ENCODE measurements around the gene MRPS9. TPM values are rescaled to one million over a fixed set of nuclear protein-coding genes. Genes with fewer than 3 reads are reported as not detected.

Gene MRPS9
- total and polyA plus RNA-seq, 4 donors: 12.8 to 22.1 (median 17.5) TPM

GRCh38 chr2:105136394-105136793, 98.5 kb downstream of the MRPS9 start:
- DNase-seq (no peak), ATAC-seq (ENCODE audit: low FRiP score) (no peak)
- no peaks in the 10 kb centered on the region for H3K9me3 ChIP-seq (ENCODE audit: control insufficient read depth, low read length)
- intact Hi-C loops (cut with DNase I): no loop called here
- 80 to 85% methylated on average over 4 of the region's 4 CpGs for WGBS, 2 donors
- no peak overlapping the region for H3K4me3 ChIP-seq (ENCODE audit: low read length in 2 of 2)
- H3K4me1 ChIP-seq (ENCODE audit: control insufficient read depth in 1 of 2, insufficient read depth in 2 of 2, low read length in 2 of 2): no peaks in the 10 kb centered on the region
- no peaks in the 10 kb centered on the region for H3K36me3 ChIP-seq (ENCODE audit: control insufficient read depth in 1 of 2, insufficient read depth in 2 of 2, low read length in 1 of 2)
- peaks cover 0 to 1% of the 10 kb centered on the region in 2 donors for H3K27me3 ChIP-seq (ENCODE audit: control insufficient read depth in 1 of 2, insufficient read depth in 2 of 2, low read length in 1 of 2)
- no peak overlapping the region for H3K27ac ChIP-seq (ENCODE audit: low read depth in 1 of 2, low read length in 2 of 2)

GRCh38 chr2:105138643-105139042, 100.8 kb downstream of the MRPS9 start:
- Histone ChIP-seq H3K36me3 (ENCODE audit: control insufficient read depth in 1 of 2, insufficient read depth in 2 of 2, low read length in 1 of 2) (no peaks in the 10 kb centered on the region), H3K9me3 (ENCODE audit: control insufficient read depth, low read length) (no peaks in the 10 kb centered on the region), H3K27me3 (ENCODE audit: control insufficient read depth in 1 of 2, insufficient read depth in 2 of 2, low read length in 1 of 2) (peaks cover 0 to 1% of the 10 kb centered on the region in 2 donors), H3K4me1 (ENCODE audit: control insufficient read depth in 1 of 2, insufficient read depth in 2 of 2, low read length in 2 of 2) (no peaks in the 10 kb centered on the region), H3K4me3 (ENCODE audit: low read length in 2 of 2) (no peak overlapping the region), H3K27ac (ENCODE audit: low read depth in 1 of 2, low read length in 2 of 2) (no peak overlapping the region)
- no peak for ATAC-seq (ENCODE audit: low FRiP score)
- intact Hi-C loops (cut with DNase I): no loop called here
- WGBS, 2 donors: 92 to 93% methylated on average over 5 of the region's 5 CpGs
- no peak for DNase-seq

GRCh38 chr2:105139556-105140239, 101.8 kb downstream of the MRPS9 start:
- peaks cover 0 to 1% of the 10 kb centered on the region in 2 donors for H3K27me3 ChIP-seq (ENCODE audit: control insufficient read depth in 1 of 2, insufficient read depth in 2 of 2, low read length in 1 of 2)
- H3K4me1 ChIP-seq (ENCODE audit: control insufficient read depth in 1 of 2, insufficient read depth in 2 of 2, low read length in 2 of 2): no peaks in the 10 kb centered on the region
- no peaks in the 10 kb centered on the region for H3K36me3 ChIP-seq (ENCODE audit: control insufficient read depth in 1 of 2, insufficient read depth in 2 of 2, low read length in 1 of 2)
- no peak for DNase-seq
- intact Hi-C loops (cut with DNase I): no loop called here
- WGBS, 2 donors: 73 to 74% methylated on average over 6 of the region's 6 CpGs
- no peak for ATAC-seq (ENCODE audit: low FRiP score)
- H3K27ac ChIP-seq (ENCODE audit: low read depth in 1 of 2, low read length in 2 of 2): no peak overlapping the region
- H3K4me3 ChIP-seq (ENCODE audit: low read length in 2 of 2): no peak overlapping the region
- H3K9me3 ChIP-seq (ENCODE audit: control insufficient read depth, low read length): no peaks in the 10 kb centered on the region

- H3K36me3 ChIP-seq (ENCODE audit: control insufficient read depth in 1 of 2, insufficient read depth in 2 of 2, low read length in 1 of 2): no peaks in the 10 kb centered on the region
- DNase-seq (no peak), ATAC-seq (ENCODE audit: low FRiP score) (no peak)
- peaks cover 0 to 1% of the 10 kb centered on the region in 2 donors for H3K27me3 ChIP-seq (ENCODE audit: control insufficient read depth in 1 of 2, insufficient read depth in 2 of 2, low read length in 1 of 2)
- intact Hi-C loops (cut with DNase I): no loop called here
- WGBS, 2 donors: 63 to 71% methylated on average over 1 of the region's 1 CpG
- H3K4me1 ChIP-seq (ENCODE audit: control insufficient read depth in 1 of 2, insufficient read depth in 2 of 2, low read length in 2 of 2): no peaks in the 10 kb centered on the region
- H3K4me3 ChIP-seq (ENCODE audit: low read length in 2 of 2): no peak overlapping the region
- H3K27ac ChIP-seq (ENCODE audit: low read depth in 1 of 2, low read length in 2 of 2): no peak overlapping the region
- no peaks in the 10 kb centered on the region for H3K9me3 ChIP-seq (ENCODE audit: control insufficient read depth, low read length)
These were observed 102.3 kb downstream of the MRPS9 start for GRCh38 chr2:105140240-105140568.

- WGBS, 2 donors: 90 to 95% methylated on average over 4 of the region's 4 CpGs
- Histone ChIP-seq H3K4me3 (ENCODE audit: low read length in 2 of 2) (no peak overlapping the region), H3K27me3 (ENCODE audit: control insufficient read depth in 1 of 2, insufficient read depth in 2 of 2, low read length in 1 of 2) (peaks cover 0 to 1% of the 10 kb centered on the region in 2 donors), H3K36me3 (ENCODE audit: control insufficient read depth in 1 of 2, insufficient read depth in 2 of 2, low read length in 1 of 2) (no peaks in the 10 kb centered on the region), H3K27ac (ENCODE audit: low read depth in 1 of 2, low read length in 2 of 2) (no peak overlapping the region), H3K4me1 (ENCODE audit: control insufficient read depth in 1 of 2, insufficient read depth in 2 of 2, low read length in 2 of 2) (no peaks in the 10 kb centered on the region), H3K9me3 (ENCODE audit: control insufficient read depth, low read length) (no peaks in the 10 kb centered on the region)
- ATAC-seq (ENCODE audit: low FRiP score): no peak
- intact Hi-C loops (cut with DNase I): no loop called here
- no peak for DNase-seq
These were observed 103.3 kb downstream of the MRPS9 start for GRCh38 chr2:105141099-105141614.

- peak; percentile 15 for ATAC-seq (ENCODE audit: low FRiP score)
- WGBS, 2 donors: 80 to 81% methylated on average over 5 of the region's 5 CpGs
These were observed 104.4 kb downstream of the MRPS9 start for GRCh38 chr2:105142239-105142638.

GRCh38 chr2:105143094-105143466, 105.2 kb downstream of the MRPS9 start:
- H3K9me3 ChIP-seq (ENCODE audit: control insufficient read depth, low read length): no peaks in the 10 kb centered on the region
- no peaks in the 10 kb centered on the region for H3K27me3 ChIP-seq (ENCODE audit: control insufficient read depth in 1 of 2, insufficient read depth in 2 of 2, low read length in 1 of 2)
- no peaks in the 10 kb centered on the region for H3K4me1 ChIP-seq (ENCODE audit: control insufficient read depth in 1 of 2, insufficient read depth in 2 of 2, low read length in 2 of 2)
- no peaks in the 10 kb centered on the region for H3K36me3 ChIP-seq (ENCODE audit: control insufficient read depth in 1 of 2, insufficient read depth in 2 of 2, low read length in 1 of 2)
- ATAC-seq (ENCODE audit: low FRiP score): no peak
- 48 to 52% methylated on average over 6 of the region's 6 CpGs for whole genome bisulfite sequencing, 2 donors
- intact Hi-C loops (cut with DNase I): no loop called here
- DNase-seq: no peak
- H3K4me3 ChIP-seq (ENCODE audit: low read length in 2 of 2): no peak overlapping the region
- no peak overlapping the region for H3K27ac ChIP-seq (ENCODE audit: low read depth in 1 of 2, low read length in 2 of 2)

More at GRCh38 chr2:105142239-105142638, 104.4 kb downstream of the MRPS9 start:
- no peak for DNase-seq
- Histone ChIP-seq H3K27ac (ENCODE audit: low read depth in 1 of 2, low read length in 2 of 2) (no peak overlapping the region), H3K9me3 (ENCODE audit: control insufficient read depth, low read length) (no peaks in the 10 kb centered on the region), H3K4me3 (ENCODE audit: low read length in 2 of 2) (no peak overlapping the region), H3K36me3 (ENCODE audit: control insufficient read depth in 1 of 2, insufficient read depth in 2 of 2, low read length in 1 of 2) (no peaks in the 10 kb centered on the region), H3K27me3 (ENCODE audit: control insufficient read depth in 1 of 2, insufficient read depth in 2 of 2, low read length in 1 of 2) (no peaks in the 10 kb centered on the region), H3K4me1 (ENCODE audit: control insufficient read depth in 1 of 2, insufficient read depth in 2 of 2, low read length in 2 of 2) (no peaks in the 10 kb centered on the region)
- intact Hi-C loops (cut with DNase I): no loop called here

- DNase-seq: no peak
- Histone ChIP-seq H3K27ac (ENCODE audit: low read depth in 1 of 2, low read length in 2 of 2) (no peak overlapping the region), H3K4me1 (ENCODE audit: control insufficient read depth in 1 of 2, insufficient read depth in 2 of 2, low read length in 2 of 2) (no peaks in the 10 kb centered on the region), H3K9me3 (ENCODE audit: control insufficient read depth, low read length) (no peaks in the 10 kb centered on the region), H3K27me3 (ENCODE audit: control insufficient read depth in 1 of 2, insufficient read depth in 2 of 2, low read length in 1 of 2) (no peaks in the 10 kb centered on the region), H3K4me3 (ENCODE audit: low read length in 2 of 2) (peak overlapping the region in 1 of 2 donors; percentile 21), H3K36me3 (ENCODE audit: control insufficient read depth in 1 of 2, insufficient read depth in 2 of 2, low read length in 1 of 2) (no peaks in the 10 kb centered on the region)
- WGBS, 2 donors: 3 to 7% methylated on average over 27 to 53 of the region's 53 CpGs
- intact Hi-C loops (cut with DNase I): no loop called here
- no peak for ATAC-seq (ENCODE audit: low FRiP score)
These were observed 105.7 kb downstream of the MRPS9 start for GRCh38 chr2:105143467-105144151.
